K562 (cell line): ENCODE measurements around the gene HBP1. TPM values are rescaled to one million over a fixed set of nuclear protein-coding genes. Genes with fewer than 3 reads are reported as not detected.

Experiments used
- PRDM10 ChIP-seq: fragments of 450-650 bp; IDR thresholded peaks from 2 replicates; pipeline ENCODE4 v1.6.1; 2018; ENCODE audit not compliant: partially characterized antibody
- ZNF263 ChIP-seq: sonication (generic); formaldehyde crosslinking; IDR thresholded peaks from 2 replicates; pipeline ENCODE4 v1.8.0; 2022; ENCODE audit warnings: mild to moderate bottlenecking, missing genetic modification reagents, borderline replicate concordance
- ZNF407 ChIP-seq: fragments of 450-650 bp; IDR thresholded peaks from 2 replicates; pipeline ENCODE4 v1.6.1; 2016; ENCODE audit warnings: low read depth
- ZNF639 ChIP-seq, 2 experiments: fragments of 200-800 bp in 1 of 2; sonication (Bioruptor generic) in 1 of 2; sonication (generic) in 1 of 2; formaldehyde crosslinking in 1 of 2; IDR thresholded peaks in 1 of 2; conservative IDR thresholded peaks in 1 of 2; 2 replicates each; pipeline versions ENCODE4 v1.5.0 to v1.6.1; 2016 to 2020; ENCODE audit warnings: missing compliant biosample characterization in 1 of 2, missing genetic modification characterization in 1 of 2, missing genetic modification reagents in 1 of 2
- polyA plus RNA-seq, 8 experiments: library from polyadenylated mRNA; depleted of rRNA in 4 of 8; stranded (reverse) in 5 of 8; unstranded in 3 of 8; fragments of >200 nt; fragmentation: Nextera tagmentation in 2 of 8; fragmentation: Illumina TruSeq in 1 of 8; extraction: Ambion mirVana in 2 of 8; extraction: Trizol in 1 of 8; gene quantifications; 2 replicates each; pipeline versions ENCODE4 v1.2.1 to v1.2.3, GENCODE V29; 2011 to 2014; ENCODE audit warnings: inconsistent platforms in 1 of 8, missing spikeins in 1 of 8
- total RNA-seq, 7 experiments: library from RNA; depleted of rRNA in 6 of 7; stranded (reverse); fragments of >200 nt in 6 of 7; fragmentation: Illumina TruSeq in 2 of 7; extraction: Trizol in 2 of 7; gene quantifications; 2 replicates each; pipeline versions ENCODE4 v1.2.1 to v1.2.3, GENCODE V29; 2011 to 2021; ENCODE audit warnings: low replicate concordance in 1 of 7

Gene HBP1
- total and polyA plus RNA-seq, 9 of the 15 experiments (the other 6 are each of a cell fraction or from before 2014, with no cell fraction given), result 18.7 to 59.9 (median 27.0) TPM

GRCh38 chr7:107236862-107237261 lies 68.1 kb downstream of the HBP1 start (continued):
- TF ChIP-seq ZNF407 (no peak), ZNF263 (CRISPR knock-in tag) (no peak), ZNF639 (CRISPR knock-in tag; conservative IDR thresholded peaks at IDR 0.05 in 1 of 2, IDR thresholded peaks at IDR 0.05 in 1 of 2) (no peak), PRDM10 (no peak)
- TF ChIP-seq, all 486 proteins: peak for 0
